Parathyroid adenoma (tissue), 2 donors: ENCODE data around the gene RIPOR3.

ENCODE experiments used
- H2AFZ ChIP-seq: fragments of 300-600 bp; sonication (generic); one replicate; pipeline ENCODE4 v1.7.0; 2017; ENCODE audit warnings: antibody characterized with exemption, mild to moderate bottlenecking
- H3K27ac ChIP-seq: fragments of 300-600 bp; sonication (generic); one replicate; pipeline ENCODE4 v1.7.0; 2017
- H3K27me3 ChIP-seq: fragments of 300-600 bp; sonication (generic); one replicate; pipeline ENCODE4 v1.7.0; 2017; ENCODE audit warnings: low read length; ENCODE audit not compliant: control insufficient read depth, insufficient read depth
- H3K36me3 ChIP-seq: fragments of 300-600 bp; sonication (generic); one replicate; pipeline ENCODE4 v1.7.0; 2017; ENCODE audit warnings: low read length; ENCODE audit not compliant: control insufficient read depth, insufficient read depth
- H3K4me1 ChIP-seq: fragments of 300-600 bp; sonication (generic); one replicate; pipeline ENCODE4 v1.7.0; 2017; ENCODE audit warnings: control low read depth
- H3K4me2 ChIP-seq: fragments of 300-600 bp; sonication (generic); one replicate; pipeline ENCODE4 v1.7.0; 2017; ENCODE audit warnings: low read length
- H3K4me3 ChIP-seq: fragments of 300-600 bp; sonication (generic); one replicate; pipeline ENCODE4 v1.7.0; 2017; ENCODE audit warnings: low read depth, low read length
- H3K79me2 ChIP-seq: fragments of 300-600 bp; sonication (generic); one replicate; pipeline ENCODE4 v1.7.0; 2017; ENCODE audit warnings: control low read depth
- H3K9ac ChIP-seq: fragments of 300-600 bp; sonication (generic); one replicate; pipeline ENCODE4 v1.7.0; 2017; ENCODE audit warnings: mild to moderate bottlenecking
- H3K9me3 ChIP-seq: fragments of 300-600 bp; sonication (generic); one replicate; pipeline ENCODE4 v1.7.0; 2017; ENCODE audit warnings: low read length; ENCODE audit not compliant: control insufficient read depth
- CTCF ChIP-seq: fragments of 300-600 bp; sonication (generic); IDR thresholded peaks from one replicate; pipeline ENCODE4 v1.7.0; 2017; ENCODE audit warnings: antibody characterized with exemption, mild to moderate bottlenecking
- donor health status: primary hyperparathyroidism.

Gene RIPOR3

DNA sequence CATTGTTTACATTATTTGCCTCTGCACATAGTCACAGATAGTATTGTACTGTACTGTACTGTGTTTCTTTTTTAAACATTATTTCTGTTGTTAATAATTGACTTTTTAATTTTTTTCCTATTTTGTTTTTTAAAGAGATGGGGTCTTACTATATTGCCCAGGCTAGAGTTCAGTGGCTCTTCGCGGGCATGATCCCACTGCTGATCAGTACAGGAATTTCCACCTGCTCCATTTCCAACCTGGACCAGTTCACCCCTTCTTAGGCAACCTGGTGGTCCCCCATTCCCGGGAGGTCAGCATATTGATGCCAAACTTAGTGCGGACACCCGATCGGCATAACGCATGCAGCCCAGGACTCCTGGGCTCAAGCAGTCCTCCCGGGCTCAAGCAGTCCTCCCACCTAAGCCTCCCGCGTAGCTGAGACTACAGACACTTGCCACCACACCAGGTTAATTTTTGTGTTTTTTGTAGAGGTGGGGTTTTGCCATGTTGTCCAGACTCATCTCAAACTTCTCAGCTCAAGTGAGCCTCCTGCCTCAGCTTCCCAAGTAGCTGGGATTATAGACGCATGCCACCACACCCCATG lies 133.7 kb downstream of the RIPOR3 start:
- Histone ChIP-seq H3K4me3 (no peak overlapping the region), H3K27me3 (no peaks in the 10 kb centered on the region), H3K36me3 (no peaks in the 10 kb centered on the region), H3K9me3 (no peaks in the 10 kb centered on the region), H3K4me2 (no peak overlapping the region), H3K79me2 (peaks cover 74% of the 10 kb centered on the region), H2AFZ (no peak overlapping the region), H3K9ac (no peak overlapping the region), H3K27ac (no peak overlapping the region), H3K4me1 (peaks cover 12% of the 10 kb centered on the region)
- no peak for TF ChIP-seq CTCF

DNA sequence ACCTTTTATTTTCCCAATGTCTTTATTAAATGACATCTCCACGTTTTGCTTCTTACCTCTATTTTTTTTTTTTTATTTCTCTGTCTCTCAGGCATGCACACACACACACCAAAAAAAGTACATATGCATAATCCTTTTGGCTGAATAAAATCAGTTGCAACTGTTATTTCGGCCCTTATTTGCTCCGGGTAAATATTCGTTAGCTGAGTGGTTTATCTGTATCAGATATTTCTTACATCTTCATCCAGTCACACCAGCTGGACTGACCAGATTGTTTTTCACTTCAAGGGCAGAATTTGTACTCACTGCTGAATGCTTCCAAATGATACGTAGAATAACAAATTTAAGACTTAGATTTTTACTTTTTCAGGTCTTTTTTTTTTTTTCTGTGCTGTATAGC lies 135.7 kb downstream of the RIPOR3 start:
- H3K4me2 ChIP-seq = no peak overlapping the region
- H3K4me1 ChIP-seq = peaks cover 11% of the 10 kb centered on the region
- no peak overlapping the region for H2AFZ ChIP-seq
- H3K4me3 ChIP-seq = no peak overlapping the region
- peaks cover 70% of the 10 kb centered on the region for H3K79me2 ChIP-seq
- no peak overlapping the region for H3K9ac ChIP-seq
- H3K27ac ChIP-seq = no peak overlapping the region
- H3K27me3 ChIP-seq = no peaks in the 10 kb centered on the region
- no peak for TF ChIP-seq CTCF
- no peaks in the 10 kb centered on the region for H3K36me3 ChIP-seq
- no peaks in the 10 kb centered on the region for H3K9me3 ChIP-seq

DNA sequence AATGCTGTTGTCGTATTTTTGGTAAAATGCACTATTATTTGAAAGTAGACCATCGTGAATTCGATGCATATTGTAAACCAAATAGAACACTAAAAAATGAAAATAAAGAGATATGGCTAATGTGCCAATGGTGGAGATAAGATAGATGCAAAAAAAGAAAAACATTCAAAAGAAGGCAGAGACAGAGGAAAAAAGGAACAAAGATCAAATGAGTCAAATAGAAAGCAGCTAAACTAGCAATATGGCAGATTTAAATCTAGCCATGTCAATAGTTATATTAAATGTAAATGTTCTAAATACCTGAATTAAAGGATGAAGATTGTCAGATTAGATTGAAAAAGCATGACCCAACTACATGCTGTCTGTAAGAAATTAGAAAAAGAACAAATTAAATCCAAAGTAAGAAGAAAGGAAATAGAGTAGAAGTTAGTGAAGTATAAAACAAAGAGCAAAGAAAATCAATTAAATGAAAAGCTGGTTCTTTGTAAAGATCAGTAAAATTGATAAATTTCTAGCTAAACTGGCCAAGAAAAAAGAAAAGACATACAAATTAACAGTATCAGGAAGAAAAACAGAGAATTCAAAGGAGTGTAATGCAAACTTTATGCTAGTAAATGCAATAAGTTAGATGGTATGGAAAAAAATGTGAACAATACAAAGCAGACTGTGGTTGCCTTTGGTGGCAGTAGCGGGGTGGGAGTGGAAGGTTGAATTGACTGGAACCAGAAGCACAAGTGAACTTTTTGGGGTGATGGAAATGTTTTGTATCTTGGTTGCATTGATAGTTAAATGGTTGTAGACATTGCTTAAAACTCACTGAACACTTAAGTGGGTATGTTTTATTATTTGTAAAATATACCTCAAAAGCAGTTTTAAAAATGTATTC lies 136.4 kb downstream of the RIPOR3 start:
- H2AFZ ChIP-seq = no peak overlapping the region
- peaks cover 9% of the 10 kb centered on the region for H3K4me1 ChIP-seq
- H3K36me3 ChIP-seq = no peaks in the 10 kb centered on the region
- no peak for TF ChIP-seq CTCF
- H3K4me3 ChIP-seq = no peak overlapping the region
- H3K27ac ChIP-seq = no peak overlapping the region
- no peak overlapping the region for H3K9ac ChIP-seq
- no peaks in the 10 kb centered on the region for H3K27me3 ChIP-seq
- no peak overlapping the region for H3K4me2 ChIP-seq
- peaks cover 66% of the 10 kb centered on the region for H3K79me2 ChIP-seq
- no peaks in the 10 kb centered on the region for H3K9me3 ChIP-seq

GRCh38 chr20:50552979-50553378 lies 138.4 kb downstream of the RIPOR3 start:
- no peaks in the 10 kb centered on the region for H3K9me3 ChIP-seq
- no peak for TF ChIP-seq CTCF
- no peaks in the 10 kb centered on the region for H3K36me3 ChIP-seq
- H3K27me3 ChIP-seq = no peaks in the 10 kb centered on the region
- H3K79me2 ChIP-seq = peaks cover 60% of the 10 kb centered on the region
- H3K4me2 ChIP-seq = no peak overlapping the region
- peaks cover 6% of the 10 kb centered on the region for H3K4me1 ChIP-seq
- H2AFZ ChIP-seq = no peak overlapping the region
- no peak overlapping the region for H3K9ac ChIP-seq
- H3K27ac ChIP-seq = no peak overlapping the region
- H3K4me3 ChIP-seq = no peak overlapping the region
